ENCODE data around the gene C1orf226.
"Not testable (repeated sequence)": the region's sequence is repeated elsewhere in the genome, so short reads cannot be mapped to it uniquely, and the experiment has no call there.

Gene C1orf226

GRCh38 chr1:162404550-162405160 is 23.1 kb downstream of the C1orf226 start:
- DNase-seq (ENCODE audit: extremely low read depth in 1 of 2, low read depth in 1 of 2): no peak

- DNase-seq (ENCODE audit: extremely low read depth in 1 of 2, low read depth in 1 of 2): no peak
Observed at GRCh38 chr1:162405800-162406199, 24.3 kb downstream of the C1orf226 start.

- no peak for DNase-seq (ENCODE audit: extremely low read depth in 1 of 2, low read depth in 1 of 2)
Observed at GRCh38 chr1:162406811-162407210, 25.3 kb downstream of the C1orf226 start.

DNA sequence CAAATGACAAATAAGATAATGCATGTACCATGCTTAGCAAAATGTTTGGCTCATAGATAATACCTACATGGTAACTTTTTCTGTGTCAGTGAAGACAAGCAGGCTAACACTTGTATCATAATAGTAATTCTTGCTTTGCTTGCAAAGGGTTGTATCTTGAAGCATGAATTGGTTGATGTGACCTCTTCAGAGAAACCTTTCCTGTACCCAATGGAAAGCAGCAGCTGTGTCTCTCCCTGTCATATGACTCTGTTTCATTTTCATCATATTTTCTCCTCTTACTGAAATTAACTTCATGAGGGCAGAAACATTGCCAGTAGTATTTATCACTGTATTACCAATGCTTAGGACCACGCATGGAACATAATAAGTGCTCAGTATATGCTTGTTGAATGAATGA is 26.0 kb downstream of the C1orf226 start:
- DNase-seq (ENCODE audit: extremely low read depth in 1 of 2, low read depth in 1 of 2): no peak

GRCh38 chr1:162412002-162412401 is 30.5 kb downstream of the C1orf226 start, which contains the start of gene SH2D1B:
Gene SH2D1B (minus strand): TSS chr1:162412136. CDS start chr1:162412016, 120 bp downstream.
- no peak for DNase-seq (ENCODE audit: extremely low read depth in 1 of 2, low read depth in 1 of 2)

- no peak for DNase-seq (ENCODE audit: extremely low read depth in 1 of 2, low read depth in 1 of 2)
Observed at GRCh38 chr1:162416215-162416614, 34.7 kb downstream of the C1orf226 start.

- DNase-seq (ENCODE audit: extremely low read depth in 1 of 2, low read depth in 1 of 2): no peak
Observed at GRCh38 chr1:162416909-162417308, 35.4 kb downstream of the C1orf226 start.

DNA sequence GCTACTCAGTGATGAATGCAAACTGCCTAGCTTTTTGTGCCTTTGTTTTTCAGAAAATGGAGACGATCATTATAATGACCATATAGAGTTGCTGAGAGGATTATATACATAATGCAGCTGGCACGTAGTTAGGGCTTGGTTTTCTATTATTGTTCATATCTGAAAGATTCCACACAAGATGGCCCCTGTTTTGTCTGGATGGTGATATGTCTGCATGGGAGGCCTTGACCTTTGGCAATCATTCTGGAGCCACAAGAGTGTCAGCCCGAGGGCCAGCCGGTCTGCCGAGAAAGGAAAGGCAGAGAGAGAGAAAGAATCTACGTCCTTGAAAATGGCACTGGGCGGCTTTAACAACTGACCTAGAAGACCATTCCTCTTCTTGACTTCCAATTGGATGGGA is 36.1 kb downstream of the C1orf226 start:
- no peak for DNase-seq (ENCODE audit: extremely low read depth in 1 of 2, low read depth in 1 of 2)

DNA sequence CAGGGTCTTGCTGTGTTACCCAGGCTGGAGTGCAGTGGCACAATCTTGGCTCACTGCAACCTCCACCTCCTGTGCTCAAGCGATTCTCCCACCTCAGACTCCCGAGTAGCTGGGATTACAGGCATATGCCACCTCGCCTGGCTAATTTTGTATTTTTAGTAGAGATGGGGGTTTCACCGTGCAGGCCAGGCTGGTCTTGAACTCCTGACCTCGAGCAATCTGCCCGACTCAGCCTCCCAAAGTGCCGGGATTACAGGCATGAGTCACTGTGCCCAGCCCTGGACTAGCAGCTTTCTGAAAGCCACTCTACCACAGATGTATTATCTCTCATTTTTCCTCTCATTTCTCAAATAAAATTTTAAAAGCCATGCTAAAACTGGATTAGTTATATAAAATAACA is 37.1 kb downstream of the C1orf226 start:
- DNase-seq (ENCODE audit: extremely low read depth in 1 of 2, low read depth in 1 of 2): not testable (repeated sequence)

DNA sequence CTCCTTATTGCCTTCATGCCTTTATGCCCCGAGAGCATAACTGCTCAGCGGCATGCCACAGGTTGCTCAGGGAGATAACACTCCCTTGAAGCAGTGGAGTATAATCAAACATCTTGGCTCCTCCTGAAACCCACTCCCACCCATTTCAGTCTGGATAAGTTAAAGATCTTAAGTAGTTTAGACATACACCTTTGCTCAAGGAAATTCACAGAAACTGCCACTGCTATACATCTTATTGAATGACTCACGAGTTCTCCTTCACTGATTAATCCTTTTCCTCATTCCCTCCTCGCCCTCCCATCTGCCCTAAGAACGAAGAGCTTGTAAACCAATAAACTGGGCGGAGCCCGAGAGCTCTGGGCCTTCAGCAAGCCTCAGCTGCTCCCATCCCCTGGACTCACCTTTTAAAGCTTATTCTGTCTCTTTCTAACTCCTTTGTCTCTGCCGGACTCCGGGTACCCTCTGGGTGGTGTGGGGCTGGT is 38.0 kb downstream of the C1orf226 start:
- DNase-seq (ENCODE audit: extremely low read depth in 1 of 2, low read depth in 1 of 2): not testable (repeated sequence)

DNA sequence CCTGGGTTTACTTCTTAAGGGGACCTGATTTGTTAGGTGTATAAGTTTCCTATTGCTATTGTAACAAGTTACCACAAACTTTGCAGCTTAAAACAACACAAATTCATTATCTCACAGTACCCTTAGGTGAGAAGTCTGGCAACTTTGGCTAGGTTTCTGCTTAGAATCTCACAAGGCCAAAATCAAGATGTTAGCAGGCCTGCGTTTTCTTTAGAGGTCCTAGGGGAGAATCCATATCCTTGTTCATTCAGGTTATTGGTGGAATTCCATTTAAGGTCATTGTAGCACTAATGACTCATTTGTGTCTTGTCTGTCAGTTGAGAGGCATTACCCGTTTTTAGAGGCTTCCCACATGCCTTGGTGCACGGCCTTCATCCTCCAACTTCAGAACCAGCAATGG is 38.6 kb downstream of the C1orf226 start:
- DNase-seq (ENCODE audit: extremely low read depth in 1 of 2, low read depth in 1 of 2): no peak

DNA sequence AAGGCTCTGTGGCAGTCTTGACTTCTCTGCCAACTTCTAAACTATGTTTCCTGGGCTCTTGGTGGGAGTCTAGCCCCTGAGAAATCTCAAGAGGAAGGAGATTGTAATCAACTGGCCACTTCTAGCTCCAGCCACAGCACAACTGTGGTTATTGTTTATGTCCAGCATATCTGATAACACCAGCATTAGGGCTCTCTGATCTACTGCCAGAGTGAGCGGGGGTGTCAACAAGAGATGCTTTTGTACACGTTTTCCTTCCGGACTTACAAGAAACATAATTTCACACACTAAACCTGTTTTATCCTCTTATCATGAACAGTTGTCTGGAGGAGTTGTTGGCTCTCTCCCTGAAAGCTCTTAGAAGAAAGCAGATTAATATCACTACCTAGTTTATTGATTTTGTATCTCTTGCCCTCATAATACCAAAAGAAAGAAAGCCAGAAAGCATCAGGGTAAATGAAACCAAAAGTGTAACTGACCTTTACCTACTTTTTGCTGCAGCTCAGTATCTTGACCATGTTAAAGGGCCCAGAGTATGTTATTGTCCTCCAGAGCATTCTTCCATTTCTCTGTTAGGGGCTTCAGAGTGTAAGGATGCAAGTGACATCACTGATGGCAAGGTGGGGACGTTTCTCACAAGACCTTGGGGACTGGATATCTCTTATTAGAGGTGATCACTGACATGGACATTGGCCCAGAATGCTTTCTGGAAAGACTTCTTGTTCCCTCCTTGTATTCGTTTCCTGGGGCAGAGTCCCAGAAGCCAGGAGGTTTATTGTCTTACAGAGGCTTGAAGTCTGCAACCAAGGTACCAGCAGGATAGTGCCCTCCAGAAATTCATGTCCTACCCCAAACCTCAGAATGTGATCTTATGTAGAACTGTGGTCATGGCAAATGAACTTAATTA is 40.0 kb downstream of the C1orf226 start:
- no peak for DNase-seq (ENCODE audit: extremely low read depth in 1 of 2, low read depth in 1 of 2)

GRCh38 chr1:162422662-162423375 is 41.3 kb downstream of the C1orf226 start:
- no peak for DNase-seq (ENCODE audit: extremely low read depth in 1 of 2, low read depth in 1 of 2)

GRCh38 chr1:162430583-162430982 is 49.1 kb downstream of the C1orf226 start:
- no peak for DNase-seq (ENCODE audit: extremely low read depth in 1 of 2, low read depth in 1 of 2)

DNA sequence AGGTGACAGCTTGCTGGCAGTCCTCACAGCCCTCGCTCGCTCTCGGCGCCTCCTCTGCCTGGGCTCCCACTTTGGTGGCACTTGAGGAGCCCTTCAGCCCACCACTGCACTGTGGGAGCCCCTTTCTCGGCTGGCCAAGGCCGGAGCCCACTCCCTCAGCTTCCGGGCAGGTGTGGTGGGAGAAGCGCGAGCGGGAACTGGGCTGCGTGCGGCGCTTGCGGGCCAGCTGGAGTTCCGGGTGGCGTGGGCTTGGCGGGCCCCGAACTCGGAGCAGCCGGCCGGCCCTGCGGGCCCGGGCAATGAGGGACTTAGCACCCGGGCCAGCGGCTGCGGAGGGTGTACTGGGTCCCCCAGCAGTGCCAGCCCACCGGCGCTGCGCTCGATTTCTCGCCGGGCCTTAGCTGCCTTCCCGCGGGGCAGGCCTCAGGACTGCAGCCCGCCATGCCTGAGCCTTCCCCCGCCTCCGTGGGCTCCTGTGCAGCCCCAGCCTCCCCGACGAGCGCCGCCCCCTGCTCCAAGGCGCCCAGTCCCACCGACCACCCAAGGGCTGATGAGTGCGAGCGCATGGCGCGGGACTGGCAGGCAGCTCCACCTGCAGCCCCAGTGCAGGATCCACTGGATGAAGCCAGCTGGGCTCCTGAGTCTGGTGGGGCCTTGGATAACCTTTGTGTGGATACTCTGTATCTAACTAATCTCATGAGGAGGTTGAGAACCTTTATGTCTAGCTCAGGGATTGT is 51.6 kb downstream of the C1orf226 start:
- DNase-seq (ENCODE audit: extremely low read depth in 1 of 2, low read depth in 1 of 2): not testable (repeated sequence)

Measured in stimulated activated CD8-positive, alpha-beta memory T cell treated with anti-CD3 and anti-CD28 coated beads, Interleukin-7, amount 100 ng/mL, for 48 hours (primary cell).